Measurements from ENCODE around the gene NUCKS1. TPM values are rescaled to one million over a fixed set of nuclear protein-coding genes. Genes with fewer than 3 reads are reported as not detected.

The NUCKS1 gene
- total and polyA plus RNA-seq, 9 donors = 79.4 to 335 (median 223) TPM

DNA sequence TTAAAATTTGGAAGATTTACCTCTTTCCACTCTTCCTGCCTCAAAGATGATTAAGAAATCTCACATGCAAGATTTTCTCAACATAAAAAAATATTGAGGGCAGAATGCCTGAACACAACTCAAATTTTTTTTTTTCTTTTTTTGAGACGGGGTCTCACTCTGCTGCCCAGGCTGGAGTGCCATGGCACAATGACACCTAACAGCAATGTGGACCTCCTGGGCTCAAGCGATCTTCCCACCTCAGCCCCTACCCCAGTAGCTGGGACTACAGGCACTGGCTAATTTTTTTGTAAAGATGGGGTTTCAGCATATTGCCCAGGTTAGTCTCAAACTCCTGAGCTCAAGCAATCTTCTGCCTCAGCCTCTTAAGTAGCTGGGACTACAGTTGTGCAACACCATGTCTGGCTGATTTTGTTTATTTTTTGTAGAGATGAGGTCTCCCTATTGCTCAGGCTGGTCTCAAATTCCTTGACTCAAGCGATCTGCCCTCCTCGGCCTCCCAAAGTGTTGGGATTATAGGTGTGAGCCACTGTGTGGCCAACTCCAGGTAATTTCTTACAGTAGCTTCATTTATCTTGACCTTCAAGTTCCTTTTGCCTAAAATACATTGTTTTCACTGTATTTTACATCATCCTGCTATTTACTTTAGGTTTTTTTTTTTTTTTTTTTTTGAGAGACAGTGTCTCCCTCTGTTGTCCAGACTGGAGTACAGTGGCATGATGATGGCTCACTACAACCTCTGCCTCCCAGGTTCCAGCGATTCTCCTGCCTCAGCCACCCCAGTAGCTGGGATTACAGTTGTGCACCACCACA is 10.4 kb downstream of the NUCKS1 start:
- no peaks in the 10 kb centered on the region for H3K27me3 ChIP-seq
- no peaks in the 10 kb centered on the region for H3K9me3 ChIP-seq
- intact Hi-C loops (cut with DNase I) = no loop called here
- whole genome bisulfite sequencing, 3 donors = 71 to 73% (median 72%) methylated on average over 5 of the region's 5 CpGs
- no peaks in the 10 kb centered on the region for H3K36me3 ChIP-seq
- H3K4me1 ChIP-seq (ENCODE audit: insufficient read depth) = no peaks in the 10 kb centered on the region
- no peak for TF ChIP-seq EP300 (IDR thresholded peaks at IDR 0.05)
- no peak overlapping the region for H3K4me3 ChIP-seq
- no peak overlapping the region for H3K27ac ChIP-seq
- DNase-seq = no peak

GRCh38 chr1:205735218-205735617 is 14.8 kb downstream of the NUCKS1 start:
- 83 to 85% (median 84%) methylated on average over 1 of the region's 1 CpG for WGBS, 3 donors
- intact Hi-C loops (cut with DNase I) = no loop called here
- H3K4me1 ChIP-seq (ENCODE audit: insufficient read depth) = no peaks in the 10 kb centered on the region
- H3K27ac ChIP-seq = no peak overlapping the region
- no peak for DNase-seq
- no peaks in the 10 kb centered on the region for H3K9me3 ChIP-seq
- H3K4me3 ChIP-seq = no peak overlapping the region
- TF ChIP-seq POLR2A (IDR thresholded peaks at IDR 0.05) = no peak
- no peak for TF ChIP-seq EP300 (IDR thresholded peaks at IDR 0.05)
- TF ChIP-seq CTCF (IDR thresholded peaks at IDR 0.05) = no peak
- no peaks in the 10 kb centered on the region for H3K27me3 ChIP-seq
- H3K36me3 ChIP-seq = no peaks in the 10 kb centered on the region

DNA sequence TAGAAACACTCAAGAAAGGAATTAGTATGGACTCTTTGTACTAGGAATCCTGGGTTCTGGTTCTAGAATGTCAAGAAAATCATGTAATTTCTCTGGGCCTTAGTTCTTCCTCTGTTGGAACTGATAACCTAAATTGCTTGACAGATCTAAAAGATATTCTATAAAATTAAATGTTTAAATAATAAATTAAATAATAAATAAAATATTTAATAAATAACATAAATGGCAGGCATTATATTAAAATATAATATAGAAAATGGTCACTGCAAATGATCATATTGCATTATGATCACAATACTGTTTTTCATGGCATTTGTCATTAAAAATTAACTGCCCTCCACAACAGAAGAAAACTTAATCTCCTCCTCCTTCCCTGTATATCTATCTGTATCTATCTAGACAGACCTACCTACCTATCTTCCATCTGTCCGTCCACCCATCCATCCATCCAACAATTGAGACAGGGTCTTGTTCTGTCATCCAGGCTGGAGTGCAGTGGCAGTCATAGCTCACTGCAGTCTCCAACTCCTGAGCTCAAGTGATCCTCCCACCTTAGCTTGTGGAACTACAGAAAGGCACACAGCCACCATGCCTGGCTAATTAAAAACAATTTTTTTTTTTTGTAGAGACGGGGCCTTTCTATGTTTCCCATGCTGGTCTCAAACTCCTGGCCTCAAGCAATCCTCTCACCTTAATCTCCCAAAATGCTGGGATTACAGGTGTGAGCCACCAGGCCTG is 16.4 kb downstream of the NUCKS1 start:
- Histone ChIP-seq H3K4me3 (no peak overlapping the region), H3K4me1 (ENCODE audit: insufficient read depth) (no peaks in the 10 kb centered on the region), H3K36me3 (no peaks in the 10 kb centered on the region), H3K27me3 (no peaks in the 10 kb centered on the region), H3K9me3 (no peaks in the 10 kb centered on the region), H3K27ac (no peak overlapping the region)
- no peak for DNase-seq
- TF ChIP-seq EP300 (IDR thresholded peaks at IDR 0.05) (no peak), POLR2A (IDR thresholded peaks at IDR 0.05) (no peak), CTCF (IDR thresholded peaks at IDR 0.05) (no peak)
- WGBS, 3 donors = 84 to 87% (median 85%) methylated on average over 2 of the region's 2 CpGs
- intact Hi-C loops (cut with DNase I) = no loop called here

GRCh38 chr1:205729945-205730610 is 19.9 kb downstream of the NUCKS1 start:
- DNase-seq = no peak
- Histone ChIP-seq H3K27me3 (no peaks in the 10 kb centered on the region), H3K4me1 (ENCODE audit: insufficient read depth) (no peaks in the 10 kb centered on the region), H3K27ac (no peak overlapping the region), H3K4me3 (no peak overlapping the region), H3K36me3 (no peaks in the 10 kb centered on the region), H3K9me3 (no peaks in the 10 kb centered on the region)
- TF ChIP-seq POLR2A (IDR thresholded peaks at IDR 0.05) = no peak
- TF ChIP-seq EP300 (IDR thresholded peaks at IDR 0.05) = no peak
- TF ChIP-seq CTCF (IDR thresholded peaks at IDR 0.05) = no peak
- 88 to 94% (median 92%) methylated on average over 9 of the region's 9 CpGs for WGBS, 3 donors
- intact Hi-C loops (cut with DNase I) = no loop called here

Measured in ovary (tissue), 9 donors.